AG09319 (cell line): Measurements from ENCODE around the gene IQCH.

ENCODE experiments used
- DNase-seq: peaks from one replicate; pipeline ENCODE4 v3.0.0-alpha.2; 2010; ENCODE audit warnings: low read depth; ENCODE audit errors: extremely low read depth
- TF ChIP-seq, protein P1 (sequence below): IDR thresholded peaks from 2 replicates; pipeline ENCODE4 v1.5.1; 2011; ENCODE audit warnings: low read depth, mild to moderate bottlenecking, inconsistent platforms, low read length, moderate library complexity

IQCH gene

DNA sequence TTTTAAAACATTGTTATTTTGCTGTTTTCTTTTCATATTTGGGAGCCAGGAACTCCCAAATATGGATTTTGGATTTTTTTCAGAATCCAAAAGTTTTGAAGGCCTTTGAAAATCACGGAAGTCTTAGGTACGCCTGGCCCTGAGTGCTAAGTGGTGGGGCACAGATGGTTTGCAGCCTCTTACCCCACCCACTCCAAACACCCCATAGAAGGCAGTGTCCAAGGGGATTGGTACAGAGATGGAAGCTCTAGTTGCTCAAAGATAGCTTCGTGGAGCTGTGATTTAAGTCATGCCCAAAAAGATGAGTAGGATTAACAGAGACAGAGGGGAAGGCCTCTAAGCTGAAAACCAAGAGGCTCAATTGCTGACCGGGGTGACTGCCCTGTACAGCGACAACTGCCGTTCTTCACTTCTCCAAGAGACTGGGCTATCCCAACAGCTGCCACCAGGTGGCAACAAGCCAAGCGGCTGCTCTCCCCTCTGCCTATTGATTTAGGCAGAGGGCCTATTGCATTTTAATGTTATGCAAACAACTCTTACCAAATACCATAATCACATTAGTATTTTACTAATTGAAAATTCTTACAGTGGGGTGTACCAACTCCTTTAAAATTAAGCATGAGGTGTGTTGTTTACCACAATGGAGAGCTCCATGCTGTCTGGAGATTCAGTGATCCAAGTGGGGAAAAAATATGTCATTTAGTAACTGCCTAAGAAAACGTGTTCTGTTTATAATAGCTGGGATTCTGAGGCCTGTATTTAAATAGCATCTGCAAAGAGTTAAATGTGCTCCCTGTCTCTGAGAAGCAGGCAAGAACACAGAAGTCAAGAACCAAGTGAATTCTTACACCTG lies 202.3 kb downstream of the IQCH start:
- TF ChIP-seq, protein P1, sequence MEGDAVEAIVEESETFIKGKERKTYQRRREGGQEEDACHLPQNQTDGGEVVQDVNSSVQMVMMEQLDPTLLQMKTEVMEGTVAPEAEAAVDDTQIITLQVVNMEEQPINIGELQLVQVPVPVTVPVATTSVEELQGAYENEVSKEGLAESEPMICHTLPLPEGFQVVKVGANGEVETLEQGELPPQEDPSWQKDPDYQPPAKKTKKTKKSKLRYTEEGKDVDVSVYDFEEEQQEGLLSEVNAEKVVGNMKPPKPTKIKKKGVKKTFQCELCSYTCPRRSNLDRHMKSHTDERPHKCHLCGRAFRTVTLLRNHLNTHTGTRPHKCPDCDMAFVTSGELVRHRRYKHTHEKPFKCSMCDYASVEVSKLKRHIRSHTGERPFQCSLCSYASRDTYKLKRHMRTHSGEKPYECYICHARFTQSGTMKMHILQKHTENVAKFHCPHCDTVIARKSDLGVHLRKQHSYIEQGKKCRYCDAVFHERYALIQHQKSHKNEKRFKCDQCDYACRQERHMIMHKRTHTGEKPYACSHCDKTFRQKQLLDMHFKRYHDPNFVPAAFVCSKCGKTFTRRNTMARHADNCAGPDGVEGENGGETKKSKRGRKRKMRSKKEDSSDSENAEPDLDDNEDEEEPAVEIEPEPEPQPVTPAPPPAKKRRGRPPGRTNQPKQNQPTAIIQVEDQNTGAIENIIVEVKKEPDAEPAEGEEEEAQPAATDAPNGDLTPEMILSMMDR, result peak; percentile 92
- peak; percentile 27 for DNase-seq

DNA sequence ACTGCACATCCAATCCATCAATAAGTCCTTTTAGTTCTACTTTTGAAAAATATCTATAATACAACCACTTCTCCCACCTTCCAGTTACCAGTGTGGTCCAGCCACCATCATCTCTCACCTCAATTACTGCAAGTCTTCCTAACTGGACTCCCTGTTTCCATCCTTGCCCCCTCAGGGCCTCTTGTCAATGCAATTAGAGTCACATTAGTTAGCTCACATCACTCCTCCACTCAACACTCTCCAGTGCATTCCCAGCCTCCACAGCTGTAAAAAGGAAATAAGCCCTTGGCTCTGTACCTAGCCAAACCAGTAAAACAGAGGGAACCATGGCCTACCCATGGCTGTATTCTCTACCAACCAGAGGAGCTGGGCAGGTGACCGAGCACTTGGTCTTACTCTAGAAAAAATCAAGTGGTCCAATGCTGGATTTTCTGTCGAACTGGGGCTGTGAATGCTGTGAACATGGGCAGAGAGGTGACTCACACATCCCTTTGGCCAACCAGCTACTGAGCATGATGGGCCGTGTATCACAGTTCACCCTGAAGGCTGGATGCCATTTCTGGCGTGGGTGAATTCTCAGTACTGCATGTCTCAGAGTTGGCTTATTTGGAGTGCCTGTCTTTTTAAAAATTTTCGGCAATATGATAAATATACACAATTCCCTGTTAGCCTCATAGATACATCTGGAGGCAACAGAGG lies 203.9 kb downstream of the IQCH start:
- no peak for DNase-seq
- TF ChIP-seq, protein P1, result no peak

DNA sequence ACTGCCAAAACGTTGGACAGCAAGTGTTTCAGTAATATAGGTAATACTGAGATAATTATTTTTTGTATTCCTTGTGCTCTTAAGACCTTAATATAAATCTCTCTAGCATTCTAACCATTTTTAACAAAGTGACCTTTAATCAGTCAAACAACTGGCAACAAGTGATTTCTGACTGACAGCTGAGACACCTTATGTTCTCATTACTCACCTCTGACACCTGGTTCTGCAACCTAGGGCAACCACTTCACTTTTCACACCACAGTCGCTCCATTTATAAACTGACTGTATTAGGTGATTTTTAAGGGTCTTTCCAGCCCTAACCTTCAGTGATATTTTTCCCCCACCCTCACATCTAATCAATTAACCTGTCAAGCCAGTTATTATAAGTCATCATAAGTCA lies 205.9 kb downstream of the IQCH start:
- TF ChIP-seq, protein P1, result no peak
- no peak for DNase-seq

DNA sequence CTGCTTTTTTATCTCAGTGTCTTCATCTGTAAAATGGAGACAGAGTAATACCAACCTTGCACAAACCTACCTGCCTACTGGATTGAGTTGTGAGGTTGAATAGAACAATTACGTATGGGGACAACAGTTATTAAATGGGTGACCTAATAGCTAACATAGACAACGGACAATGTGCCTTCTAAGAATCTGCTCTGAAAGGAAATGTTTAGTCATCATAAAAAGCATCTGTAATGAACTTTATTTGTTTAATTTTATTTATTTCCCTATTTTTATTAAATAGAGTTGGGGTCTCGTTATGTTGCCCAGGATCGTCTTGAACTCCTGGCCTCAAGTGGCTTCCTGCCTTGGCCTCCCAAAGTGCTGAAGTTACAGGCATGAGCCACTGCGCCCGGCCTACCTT lies 207.1 kb downstream of the IQCH start:
- TF ChIP-seq, protein P1, result no peak
- no peak for DNase-seq

DNA sequence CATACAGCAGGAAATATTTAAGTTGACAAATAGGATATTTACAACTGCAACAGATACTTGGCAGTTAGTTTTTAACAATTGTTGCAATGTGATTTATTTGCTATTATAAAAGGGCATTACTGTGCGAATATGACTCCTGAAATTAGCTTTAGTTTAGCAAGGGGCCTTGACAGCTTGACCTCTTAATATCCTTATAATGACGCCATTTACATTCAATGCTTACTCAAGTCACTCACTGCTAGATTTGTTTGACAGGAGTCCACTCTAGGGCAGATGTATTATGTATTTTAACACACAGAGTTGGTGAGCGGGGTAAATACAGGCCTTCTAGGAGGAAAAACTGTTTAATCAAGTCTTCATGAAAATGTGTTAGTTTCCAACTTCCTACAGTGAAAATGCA lies 208.3 kb downstream of the IQCH start:
- DNase-seq, result no peak
- TF ChIP-seq, protein P1, result no peak

DNA sequence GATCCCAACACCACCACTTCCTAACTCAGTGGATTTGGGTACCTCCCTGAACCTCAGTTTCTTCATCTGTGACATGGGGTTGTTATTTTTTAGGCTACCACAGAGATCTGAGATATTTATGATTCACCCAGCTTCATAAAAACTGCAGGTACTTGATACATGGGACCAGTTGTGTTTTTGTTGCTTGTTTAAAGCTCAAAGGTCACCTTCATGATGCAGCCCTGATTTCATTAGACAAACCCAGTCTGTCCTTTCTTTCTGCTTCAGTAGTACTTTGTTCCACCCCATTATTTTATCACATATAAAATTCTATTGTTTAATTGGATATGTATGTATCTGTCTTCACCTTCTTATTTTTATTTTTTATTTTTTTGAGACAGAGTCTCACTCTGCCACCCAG lies 208.9 kb downstream of the IQCH start:
- no peak for DNase-seq
- TF ChIP-seq, protein P1, result no peak
